ENCODE results near the gene COL19A1.
"Not testable (repeated sequence)": the region's sequence is repeated elsewhere in the genome, so short reads cannot be mapped to it uniquely, and the experiment has no call there.

Gene COL19A1

GRCh38 chr6:69866770-69867638 lies 648 bp downstream of the COL19A1 start:
- DNase-seq (ENCODE audit: low read depth in 2 of 2): peak; percentile 18 to 52

GRCh38 chr6:69867639-69867976 lies 1.3 kb downstream of the COL19A1 start:
- DNase-seq (ENCODE audit: low read depth in 2 of 2): no peak

DNA sequence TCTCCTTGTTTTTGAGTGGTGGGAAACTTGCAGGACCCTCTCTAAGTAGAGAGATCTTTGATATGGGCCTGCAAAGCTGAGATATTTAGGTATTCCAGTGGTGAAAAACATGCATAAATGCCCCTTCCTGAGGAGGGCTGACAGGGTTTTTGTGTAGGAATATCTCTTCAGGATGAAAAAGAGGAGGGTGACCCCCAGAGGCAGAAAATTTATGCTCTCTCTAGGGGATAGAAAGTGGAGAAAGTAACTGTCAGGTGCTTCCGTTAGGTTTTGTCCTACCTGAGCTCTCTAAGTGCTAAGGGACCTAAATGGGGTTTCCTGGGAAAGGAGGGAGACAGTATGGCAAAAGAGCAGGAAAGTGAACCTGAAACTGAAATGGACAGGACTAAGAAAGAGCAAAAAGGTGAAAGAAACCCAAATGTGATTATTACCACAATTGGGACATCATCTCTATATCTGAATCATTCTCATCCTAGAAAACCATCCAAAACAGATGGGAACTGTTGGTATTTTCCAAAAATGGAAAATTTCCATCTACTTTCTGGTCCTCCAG lies 2.0 kb downstream of the COL19A1 start:
- DNase-seq (ENCODE audit: low read depth in 2 of 2): no peak

DNA sequence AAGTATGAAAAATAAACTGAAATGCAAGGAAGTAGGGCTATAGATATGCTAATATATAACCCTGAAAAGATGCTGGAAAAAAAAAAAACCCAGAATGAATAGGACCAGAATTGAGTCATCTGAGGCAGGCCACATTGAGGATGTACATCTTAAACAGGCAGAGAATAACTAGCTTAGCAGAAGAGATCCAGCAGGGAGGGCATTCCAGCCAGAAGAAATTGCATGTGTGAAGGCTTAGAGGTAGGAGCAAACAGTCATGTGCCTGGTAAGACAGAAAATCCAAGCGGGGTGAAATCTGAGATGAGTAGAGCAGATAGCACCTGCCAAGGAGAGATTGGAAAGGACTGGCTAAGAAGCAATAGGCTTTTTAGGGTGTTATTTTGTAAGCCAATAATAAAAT lies 2.6 kb downstream of the COL19A1 start:
- no peak for DNase-seq (ENCODE audit: low read depth in 2 of 2)

DNA sequence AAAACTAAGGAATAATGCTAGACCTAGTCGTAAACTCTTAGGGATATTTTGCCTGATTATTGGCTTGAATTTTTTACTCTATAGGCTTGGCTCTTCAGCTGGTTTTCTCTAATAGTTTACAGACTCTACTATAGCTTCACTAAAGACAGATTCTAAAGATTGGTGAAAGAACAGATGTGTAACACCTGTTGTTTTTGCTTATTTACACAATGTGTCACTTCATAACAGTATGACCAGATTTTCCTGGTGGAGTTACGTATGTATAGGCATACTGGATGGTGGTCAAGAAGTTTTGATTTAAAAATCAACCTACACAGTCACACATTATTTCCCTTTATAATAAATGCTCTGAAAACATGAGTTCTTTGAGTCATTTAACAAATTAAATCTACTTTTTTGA lies 4.8 kb downstream of the COL19A1 start:
- DNase-seq (ENCODE audit: low read depth in 2 of 2): no peak

- DNase-seq (ENCODE audit: low read depth in 2 of 2): no peak
Observed at GRCh38 chr6:69873291-69873690, 6.9 kb downstream of the COL19A1 start.

GRCh38 chr6:69875715-69876114 lies 9.4 kb downstream of the COL19A1 start:
- DNase-seq (ENCODE audit: low read depth in 2 of 2): no peak

GRCh38 chr6:69878795-69879194 lies 12.4 kb downstream of the COL19A1 start:
- DNase-seq (ENCODE audit: low read depth in 2 of 2): no peak

GRCh38 chr6:69880601-69881000 lies 14.2 kb downstream of the COL19A1 start:
- DNase-seq (ENCODE audit: low read depth in 2 of 2): no peak

DNA sequence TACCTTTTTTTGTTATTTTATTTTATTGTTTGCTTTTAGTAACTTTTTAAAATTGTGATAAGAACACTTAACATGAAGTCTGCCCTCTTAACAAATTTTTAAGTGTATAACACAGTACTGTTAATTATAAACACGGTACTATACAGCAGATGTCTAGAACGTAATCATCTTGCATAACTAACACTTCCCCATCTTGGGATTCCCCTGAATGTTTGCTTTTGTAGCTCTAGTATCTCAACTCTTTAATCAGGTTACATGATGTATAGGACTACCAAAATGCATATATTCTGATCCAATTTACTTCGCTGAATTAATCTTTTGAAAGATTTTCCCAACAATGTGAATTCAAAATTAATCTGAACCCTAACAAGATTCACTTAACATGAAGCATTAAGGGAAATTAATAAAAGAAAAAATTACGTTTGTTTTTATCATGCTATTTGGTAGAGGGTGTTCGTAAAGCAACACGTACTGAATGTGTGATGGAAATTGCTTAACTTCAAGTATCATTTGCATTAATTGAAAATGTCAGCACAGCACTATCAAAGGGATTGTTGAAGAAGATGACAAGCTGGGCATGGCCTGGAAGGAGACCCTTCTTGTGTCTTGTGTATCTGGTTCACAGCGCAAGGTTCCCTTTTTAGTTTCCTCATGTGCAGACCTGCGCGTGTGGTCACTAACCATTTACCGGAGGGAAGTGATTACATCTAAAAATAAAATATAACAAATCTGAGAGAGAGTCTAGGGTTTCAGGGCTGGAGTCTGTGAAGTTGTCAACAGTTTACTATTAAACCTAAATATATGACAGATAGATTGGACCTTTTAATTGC lies 15.2 kb downstream of the COL19A1 start:
- DNase-seq (ENCODE audit: low read depth in 2 of 2): no peak

DNA sequence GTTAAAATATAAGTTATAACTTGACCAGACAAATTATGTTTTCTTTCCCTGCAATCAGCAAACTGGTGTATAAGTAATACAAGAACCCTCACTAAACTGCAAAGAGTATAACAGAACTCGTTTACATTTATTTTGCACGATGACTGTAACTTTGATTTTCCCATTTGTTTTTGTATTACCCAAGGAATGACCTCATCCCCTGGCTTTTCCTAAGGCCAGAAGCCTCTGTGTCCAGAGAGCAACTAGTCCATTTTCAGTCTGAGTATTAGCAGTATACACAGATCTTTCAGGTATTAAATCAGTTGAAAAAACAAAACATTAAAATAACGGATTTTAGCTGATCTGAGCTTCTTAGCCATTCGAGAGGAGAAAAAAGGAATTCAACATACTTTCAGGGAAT lies 17.2 kb downstream of the COL19A1 start:
- DNase-seq (ENCODE audit: low read depth in 2 of 2): no peak

DNA sequence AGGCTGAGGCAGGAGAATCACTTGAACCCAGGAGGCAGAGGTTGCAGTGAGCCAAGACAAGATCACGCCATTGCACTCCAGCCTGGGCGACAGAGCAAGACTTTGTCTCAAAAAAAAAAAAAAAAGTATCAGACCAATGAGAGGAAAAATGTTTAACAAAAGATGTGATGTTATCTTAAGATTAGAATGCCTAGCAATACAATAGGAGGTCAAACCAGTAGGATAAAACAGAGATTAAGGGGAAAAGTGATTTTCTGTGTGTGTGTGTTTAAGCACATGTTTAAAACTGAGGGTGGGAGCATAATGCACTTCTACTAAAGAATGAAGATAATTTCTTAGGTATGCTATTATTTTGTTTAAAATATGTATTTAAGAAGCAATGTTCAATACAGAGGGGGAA lies 17.9 kb downstream of the COL19A1 start:
- DNase-seq (ENCODE audit: low read depth in 2 of 2): no peak

GRCh38 chr6:69887026-69887425 lies 20.7 kb downstream of the COL19A1 start:
- no peak for DNase-seq (ENCODE audit: low read depth in 2 of 2)

- DNase-seq (ENCODE audit: low read depth in 2 of 2): no peak
Observed at GRCh38 chr6:69887714-69888345, 21.5 kb downstream of the COL19A1 start.

GRCh38 chr6:69888482-69889233 lies 22.3 kb downstream of the COL19A1 start:
- no peak for DNase-seq (ENCODE audit: low read depth in 2 of 2)

GRCh38 chr6:69889234-69889974 lies 23.0 kb downstream of the COL19A1 start:
- DNase-seq (ENCODE audit: low read depth in 2 of 2): not testable (repeated sequence)

DNA sequence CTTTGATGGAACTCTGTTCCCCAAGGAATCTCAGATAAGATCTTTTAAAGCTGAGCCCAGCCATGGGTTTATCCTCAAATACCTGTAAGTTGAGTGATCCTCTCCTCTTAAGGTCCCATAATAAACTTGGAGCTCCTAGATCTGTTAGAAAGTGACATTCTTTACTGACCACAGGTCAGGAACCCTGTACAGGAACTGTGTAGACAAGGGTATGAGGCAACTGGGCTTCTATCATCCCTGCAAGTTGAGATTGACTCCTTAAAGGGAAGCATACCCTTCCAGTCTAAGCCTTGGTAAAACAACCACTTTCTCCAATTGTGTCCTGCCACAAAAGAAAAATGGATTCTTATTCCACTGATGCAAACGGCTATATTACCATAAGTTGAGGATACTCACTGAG lies 26.2 kb downstream of the COL19A1 start:
- not testable (repeated sequence) for DNase-seq (ENCODE audit: low read depth in 2 of 2)

DNA sequence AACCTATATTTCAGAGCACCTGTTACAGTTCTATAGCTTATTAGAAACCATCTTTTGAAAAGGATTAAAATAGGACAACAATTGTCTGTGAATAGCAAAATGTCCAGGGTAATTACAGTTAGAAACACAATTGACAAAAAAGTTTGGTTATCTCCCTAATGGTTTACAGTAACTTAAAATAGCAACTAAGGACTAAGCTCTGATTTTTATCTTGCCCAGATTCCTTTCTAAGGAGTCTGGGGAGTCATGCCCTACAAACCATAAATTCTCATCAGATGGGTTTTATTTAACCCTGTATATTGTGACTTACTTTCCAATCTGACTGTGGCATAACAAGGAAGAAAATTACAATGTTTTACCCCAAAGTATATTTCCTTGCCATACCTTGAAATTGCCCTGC lies 26.9 kb downstream of the COL19A1 start:
- DNase-seq (ENCODE audit: low read depth in 2 of 2): not testable (repeated sequence)

- DNase-seq (ENCODE audit: low read depth in 2 of 2): no peak
Observed at GRCh38 chr6:69894578-69895347, 28.4 kb downstream of the COL19A1 start.

GRCh38 chr6:69895396-69895795 lies 29.0 kb downstream of the COL19A1 start:
- no peak for DNase-seq (ENCODE audit: low read depth in 2 of 2)

Measured in stimulated activated CD4-positive, alpha-beta T cell treated with anti-CD3 and anti-CD28 coated beads, Interleukin-15, amount 100 ng/mL, for 48 hours (primary cell).